ENCODE measurements around the gene GPRC5A.
"Not testable (repeated sequence)": the region's sequence is repeated elsewhere in the genome, so short reads cannot be mapped to it uniquely, and the experiment has no call there.

The GPRC5A gene
- 0.04 to 0.82 (median 0.19) reads per million in 3 experiments for total RNA-seq

GRCh38 chr12:12891080-12891880 is at the start of gene GPRC5A:
GPRC5A (plus strand) TSS chr12:12891562; CDS start chr12:12908250, 16,688 bp downstream.
- DNase-seq, result peak; percentile 11

DNA sequence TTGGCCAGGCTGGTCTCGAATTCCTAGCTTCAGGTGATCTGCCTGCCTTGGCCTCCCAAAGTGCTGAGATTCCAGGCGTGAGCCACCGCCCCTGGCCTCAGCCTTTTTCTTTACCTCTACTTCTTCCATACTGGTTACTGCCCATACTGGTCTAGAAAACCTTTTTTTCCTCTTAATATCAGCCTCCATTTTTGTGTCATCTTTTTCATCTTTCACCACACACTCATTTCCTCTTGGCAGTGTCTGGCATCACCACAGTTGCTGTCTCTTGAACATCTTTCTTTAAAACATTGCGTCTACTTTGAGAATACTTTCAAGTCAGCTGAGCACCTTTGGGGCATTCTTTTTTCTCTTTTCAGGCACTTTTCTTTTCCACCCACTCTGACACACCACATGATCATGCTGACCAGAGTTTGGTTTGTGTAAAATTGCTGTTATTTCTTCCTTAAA is 45.5 kb upstream of the GPRC5A start:
- peak; percentile 11 for DNase-seq

DNA sequence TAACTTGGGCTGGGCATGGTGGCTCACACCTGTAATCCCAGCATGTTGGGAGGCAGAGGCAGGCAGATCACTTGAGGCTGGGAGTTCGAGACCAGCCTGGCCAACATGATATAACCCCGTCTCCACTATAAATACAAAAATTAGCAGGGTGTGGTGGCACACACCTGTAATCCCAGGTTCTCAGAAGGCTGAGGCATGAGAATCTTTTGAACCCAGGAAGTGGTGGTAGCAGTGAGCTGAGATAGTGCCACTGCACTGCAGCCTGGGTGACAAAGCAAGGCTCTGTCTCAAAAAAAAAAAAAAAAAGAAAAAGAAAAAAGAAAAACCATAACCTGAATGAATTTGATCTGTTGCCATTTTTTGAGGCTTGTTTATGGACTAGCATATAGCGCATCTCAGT is 44.6 kb upstream of the GPRC5A start:
- DNase-seq, result peak; percentile 54

GRCh38 chr12:12853435-12853834 is 37.9 kb upstream of the GPRC5A start:
- no peak for DNase-seq

DNA sequence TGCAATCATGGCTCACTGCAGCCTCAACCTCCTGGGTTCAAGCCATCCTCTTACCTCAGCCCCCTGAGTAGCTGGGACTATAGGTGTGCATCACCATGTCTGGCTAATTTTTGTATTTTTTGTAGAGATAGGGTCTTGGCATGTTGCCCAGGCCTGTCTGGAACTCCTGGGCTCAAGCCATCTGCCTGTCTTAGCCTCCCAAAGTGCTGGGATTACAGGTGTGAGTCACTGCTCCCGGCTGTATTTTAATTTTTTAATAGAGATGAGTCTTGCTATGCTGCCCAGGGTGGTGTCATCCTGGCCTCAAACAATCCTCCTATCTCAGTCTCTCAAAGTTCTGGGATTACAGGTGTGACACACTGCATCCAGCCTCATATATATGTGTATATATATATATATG is 31.7 kb upstream of the GPRC5A start:
- no peak for DNase-seq

- DNase-seq, result no peak
Observed at GRCh38 chr12:12864243-12864642, 27.1 kb upstream of the GPRC5A start.

- no peak for DNase-seq
Observed at GRCh38 chr12:12868477-12869235, 22.7 kb upstream of the GPRC5A start.

GRCh38 chr12:12870465-12870864 is 20.9 kb upstream of the GPRC5A start:
- DNase-seq, result no peak

GRCh38 chr12:12871587-12872138 is 19.7 kb upstream of the GPRC5A start:
- no peak for DNase-seq

DNA sequence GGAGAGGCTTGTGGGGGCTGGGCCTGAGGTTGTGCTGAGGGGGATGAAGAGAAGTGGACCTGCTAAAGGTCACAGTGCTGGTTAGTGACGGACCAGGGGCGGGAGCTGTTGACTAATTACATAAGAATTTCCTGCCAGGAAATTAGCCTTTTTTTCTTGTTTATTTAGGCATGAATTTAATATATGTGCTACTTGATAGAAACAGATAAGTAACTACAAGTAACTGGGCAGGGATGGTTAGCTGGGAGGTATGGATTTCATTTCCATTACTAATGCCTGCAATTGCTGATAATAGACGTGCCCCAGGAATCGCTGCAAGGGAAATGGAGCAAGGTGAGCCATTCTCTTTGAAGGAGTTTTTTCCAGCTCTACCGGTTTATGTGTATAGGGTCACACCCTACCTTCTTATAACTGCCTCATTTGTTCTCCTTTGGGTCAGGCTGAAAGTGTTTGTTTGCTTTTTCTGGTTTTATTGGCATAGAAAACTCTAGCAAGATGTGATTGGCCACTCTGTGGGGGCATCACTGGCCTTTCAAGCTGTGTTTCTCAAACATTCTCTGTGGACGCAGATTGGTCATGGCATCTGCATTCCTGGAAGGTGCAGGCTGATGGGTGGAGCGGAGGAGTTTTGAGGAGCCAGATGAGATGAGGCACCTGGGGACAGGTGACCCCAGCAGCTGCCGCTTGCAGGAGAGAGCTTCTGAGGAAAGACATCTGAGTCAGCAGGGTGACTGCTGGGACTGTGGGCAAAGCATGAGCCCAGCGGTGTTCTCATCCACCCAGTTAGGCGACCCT is 19.0 kb upstream of the GPRC5A start:
- no peak for DNase-seq

DNA sequence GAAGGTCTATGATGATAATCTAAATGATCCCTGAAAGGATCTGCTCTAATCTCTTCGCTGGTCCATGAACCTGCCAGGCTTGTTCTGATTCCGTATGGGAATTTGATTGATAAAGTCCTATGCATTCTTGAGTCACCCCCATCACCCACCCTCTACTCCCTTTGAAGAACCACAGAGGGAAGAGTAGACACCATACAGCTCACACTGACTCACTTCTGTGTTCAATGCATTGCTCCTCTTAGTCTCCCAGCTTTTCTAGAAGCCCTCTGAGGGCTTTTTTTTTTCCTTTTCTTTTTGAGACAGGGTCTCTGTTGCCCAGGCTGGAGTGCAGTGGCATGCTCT is 18.5 kb upstream of the GPRC5A start:
- DNase-seq, result no peak

DNA sequence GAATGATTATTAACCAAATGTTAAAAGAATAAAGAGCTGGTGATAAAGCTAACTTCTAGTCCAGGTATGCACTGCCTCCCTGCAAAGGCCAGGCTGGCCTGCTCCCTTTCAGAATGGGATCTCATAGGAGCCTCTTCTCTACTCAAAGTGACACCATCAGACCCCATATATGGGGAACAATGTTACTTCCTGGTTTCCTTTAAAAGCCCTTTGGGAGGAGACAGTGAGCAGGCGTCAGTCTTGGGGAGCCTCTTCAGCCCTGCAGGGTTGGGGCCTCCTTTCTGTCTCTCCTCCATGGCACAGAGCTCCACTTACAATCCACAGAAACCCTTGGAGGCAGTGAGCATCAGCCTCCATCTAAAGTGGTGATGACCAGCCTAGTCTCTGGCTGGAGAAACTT is 17.3 kb upstream of the GPRC5A start:
- DNase-seq, result no peak

DNA sequence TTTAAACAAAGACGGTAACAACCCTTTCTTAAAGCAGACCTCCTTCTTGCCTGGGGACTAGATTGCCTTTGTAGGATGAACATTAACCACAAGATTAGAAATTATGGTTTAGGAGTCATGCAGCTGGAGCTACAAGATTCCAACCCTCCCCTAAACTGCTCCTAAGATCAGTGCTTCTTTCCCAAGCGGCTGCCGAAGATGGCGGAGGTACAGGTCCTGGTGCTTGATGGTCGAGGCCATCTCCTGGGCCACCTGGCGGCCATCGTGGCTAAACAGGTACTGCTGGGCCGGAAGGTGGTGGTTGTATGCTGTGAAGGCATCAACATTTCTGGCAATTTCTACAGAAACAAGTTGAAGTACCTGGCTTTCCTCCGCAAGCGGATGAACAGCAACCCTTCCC is 16.1 kb upstream of the GPRC5A start:
- not testable (repeated sequence) for DNase-seq

- no peak for DNase-seq
Observed at GRCh38 chr12:12877153-12877768, 14.1 kb upstream of the GPRC5A start.

GRCh38 chr12:12877781-12878455 is 13.4 kb upstream of the GPRC5A start:
- no peak for DNase-seq

DNA sequence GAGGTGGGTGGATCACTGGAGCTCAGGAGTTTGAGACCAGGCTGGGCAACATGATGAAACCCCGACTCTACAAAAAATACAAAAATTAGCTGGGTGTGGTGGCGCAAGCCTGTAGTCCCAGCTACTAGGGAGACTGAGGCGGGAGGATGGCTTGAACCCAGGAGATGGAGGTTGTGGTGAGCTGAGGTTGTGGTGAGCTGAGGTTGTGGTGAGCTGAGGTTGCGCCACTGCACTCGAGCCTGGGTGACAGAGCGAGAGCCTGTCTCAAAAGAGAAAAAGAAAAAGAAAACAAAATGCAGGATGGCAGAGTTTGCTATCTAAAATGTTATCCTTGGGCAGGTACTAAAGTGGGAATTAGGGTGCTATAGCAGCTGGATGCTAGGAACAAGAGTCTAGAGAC is 10.8 kb upstream of the GPRC5A start:
- no peak for DNase-seq

DNA sequence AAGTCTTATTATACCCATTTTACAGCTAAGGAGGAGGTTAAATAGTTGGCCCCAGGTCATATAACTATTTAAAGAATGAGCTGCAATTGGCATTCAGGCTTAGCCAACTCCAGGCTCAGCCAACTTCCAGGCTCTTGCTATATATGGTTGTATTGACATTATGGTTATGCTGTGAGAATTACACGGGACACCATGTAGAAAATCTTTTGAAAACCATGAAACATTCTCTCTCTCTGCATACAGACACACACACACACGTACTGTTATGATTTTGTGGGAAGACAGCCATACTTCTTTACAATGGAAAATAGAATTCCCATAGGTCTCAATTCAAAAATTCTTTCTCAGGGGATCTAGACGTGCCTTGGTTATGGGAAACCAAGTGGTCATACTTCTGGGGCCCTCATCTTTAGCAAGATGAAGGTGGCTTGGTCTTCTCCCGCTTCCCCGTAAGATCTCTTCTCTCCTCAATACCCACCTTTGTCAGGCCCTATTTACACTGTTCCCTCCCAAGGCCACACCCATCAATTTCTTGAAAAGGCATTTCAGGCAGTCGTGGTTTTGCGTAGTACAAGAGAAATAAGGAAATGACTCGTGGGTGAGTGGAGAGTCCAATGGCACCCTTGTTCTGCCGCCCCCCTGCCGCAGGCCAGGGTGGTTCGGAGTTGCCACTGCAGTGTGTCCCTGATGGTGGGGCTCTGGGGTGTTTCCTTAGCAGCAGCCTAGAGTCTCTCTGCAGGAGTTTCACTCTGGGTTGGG is 10.0 kb upstream of the GPRC5A start:
- DNase-seq, result no peak

DNA sequence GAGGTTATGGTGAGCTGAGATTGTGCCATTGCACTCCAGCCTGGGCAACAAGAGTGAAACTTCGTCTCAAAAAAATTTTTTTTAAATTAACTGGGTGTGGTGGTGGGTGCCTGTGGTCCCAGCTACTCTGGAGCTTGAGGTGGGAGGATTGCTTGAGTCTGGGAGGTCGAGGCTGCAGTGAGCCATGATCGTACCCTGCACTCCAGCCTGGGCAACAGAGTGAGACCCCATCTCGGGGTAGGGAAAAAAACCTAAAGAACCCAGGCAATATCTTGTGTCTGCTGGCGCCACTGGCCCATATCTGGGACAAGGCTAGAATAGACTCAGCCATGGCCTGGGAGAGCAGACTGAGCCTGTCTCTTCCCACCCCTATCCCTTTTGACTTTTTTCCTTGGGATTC is 9.1 kb upstream of the GPRC5A start:
- DNase-seq, result no peak

GRCh38 chr12:12883369-12884001 is 7.9 kb upstream of the GPRC5A start:
- DNase-seq, result no peak

GRCh38 chr12:12885096-12885792 is 6.1 kb upstream of the GPRC5A start:
- no peak for DNase-seq
